Stimulated activated naive B cell treated with anti-CD40 and anti-IgM and Interleukin-4, amounts not matched to agents 10 μg/mL and 1 μg/mL and 100 μg/mL, for 72 hours (primary cell): ENCODE results near the gene NUP210.
A peak's percentile ranks its signal among the peaks of the same experiment; 100 is the strongest.

ENCODE experiments used
- ATAC-seq, 2 donors: fragments of 150-1000 bp; cut with Tn5 transposase; replicated peaks; 2 replicates each; pipeline ENCODE4 v1.10.0; 2021; ENCODE audit warnings: moderate library complexity in 1 of 2
- DNase-seq: peaks from one replicate; pipeline ENCODE4 v3.0.0; 2021
- H3K27ac Mint-ChIP-seq: one replicate; pipeline ENCODE4 v1.8.0; 2022; ENCODE audit warnings: mild to moderate bottlenecking, mixed read lengths
- H3K27me3 Mint-ChIP-seq, 2 donors: one replicate each; pipeline ENCODE4 v1.8.0; 2022; ENCODE audit warnings: mixed read lengths in 2 of 2
- H3K36me3 Mint-ChIP-seq, 2 donors: one replicate each; pipeline ENCODE4 v1.8.0; 2022; ENCODE audit warnings: mixed read lengths in 2 of 2, mild to moderate bottlenecking in 1 of 2
- H3K4me1 Mint-ChIP-seq, 2 donors: one replicate each; pipeline ENCODE4 v1.8.0; 2022; ENCODE audit warnings: mixed read lengths in 2 of 2, mild to moderate bottlenecking in 1 of 2
- H3K4me3 Mint-ChIP-seq, 2 donors: one replicate each; pipeline ENCODE4 v1.8.0; 2022; ENCODE audit warnings: mild to moderate bottlenecking in 2 of 2, mixed read lengths in 2 of 2, moderate library complexity in 1 of 2
- H3K9me3 Mint-ChIP-seq, 2 donors: one replicate each; pipeline ENCODE4 v1.8.0; 2022; ENCODE audit warnings: mixed read lengths in 2 of 2, mild to moderate bottlenecking in 1 of 2

NUP210 gene

GRCh38 chr3:13368834-13369233 lies 51.3 kb downstream of the NUP210 start:
- no peaks in the 10 kb centered on the region for H3K9me3 Mint-ChIP-seq
- peaks cover 0 to 4% of the 10 kb centered on the region in 2 donors for H3K4me1 Mint-ChIP-seq
- ATAC-seq (no peak), DNase-seq (no peak)
- H3K27ac Mint-ChIP-seq, result no peak overlapping the region
- H3K27me3 Mint-ChIP-seq, result no peaks in the 10 kb centered on the region
- H3K4me3 Mint-ChIP-seq, result no peak overlapping the region
- peaks cover 55 to 65% of the 10 kb centered on the region in 2 donors for H3K36me3 Mint-ChIP-seq

GRCh38 chr3:13367728-13368127 lies 52.4 kb downstream of the NUP210 start:
- Mint-ChIP-seq H3K9me3 (no peaks in the 10 kb centered on the region), H3K27ac (no peak overlapping the region), H3K36me3 (peaks cover 57 to 76% of the 10 kb centered on the region in 2 donors)

GRCh38 chr3:13365390-13366379 lies 54.4 kb downstream of the NUP210 start:
- Mint-ChIP-seq H3K4me1 (no peaks in the 10 kb centered on the region), H3K27ac (peak overlapping the region; percentile 10), H3K36me3 (peaks cover 54 to 76% of the 10 kb centered on the region in 2 donors), H3K4me3 (no peak overlapping the region), H3K9me3 (no peaks in the 10 kb centered on the region), H3K27me3 (no peaks in the 10 kb centered on the region)
- DNase-seq (no peak), ATAC-seq (no peak)

More at GRCh38 chr3:13367728-13368127, 52.4 kb downstream of the NUP210 start:
- no peak for DNase-seq
- Mint-ChIP-seq H3K27me3 (no peaks in the 10 kb centered on the region), H3K4me1 (peaks cover 0 to 4% of the 10 kb centered on the region in 2 donors), H3K4me3 (no peak overlapping the region)
- ATAC-seq, result no peak

- ATAC-seq (no peak), DNase-seq (no peak)
- H3K4me3 Mint-ChIP-seq, result no peak overlapping the region
- H3K4me1 Mint-ChIP-seq, result no peaks in the 10 kb centered on the region
- peaks cover 52 to 73% of the 10 kb centered on the region in 2 donors for H3K36me3 Mint-ChIP-seq
- no peak overlapping the region for H3K27ac Mint-ChIP-seq
- no peaks in the 10 kb centered on the region for H3K9me3 Mint-ChIP-seq
- H3K27me3 Mint-ChIP-seq, result no peaks in the 10 kb centered on the region
Observed at GRCh38 chr3:13364602-13365271, 55.4 kb downstream of the NUP210 start.

GRCh38 chr3:13362551-13362950 lies 57.6 kb downstream of the NUP210 start:
- peaks cover 55 to 76% of the 10 kb centered on the region in 2 donors for H3K36me3 Mint-ChIP-seq

GRCh38 chr3:13359916-13360315 lies 60.2 kb downstream of the NUP210 start:
- Mint-ChIP-seq H3K9me3 (no peaks in the 10 kb centered on the region), H3K27ac (no peak overlapping the region), H3K27me3 (no peaks in the 10 kb centered on the region), H3K4me1 (peaks cover 5% of the 10 kb centered on the region in 2 donors), H3K36me3 (peaks cover 56 to 82% of the 10 kb centered on the region in 2 donors), H3K4me3 (no peak overlapping the region)
- no peak for DNase-seq
- no peak for ATAC-seq

More at GRCh38 chr3:13362551-13362950, 57.6 kb downstream of the NUP210 start:
- Mint-ChIP-seq H3K4me1 (no peaks in the 10 kb centered on the region), H3K27ac (peak overlapping the region; percentile 60), H3K9me3 (no peaks in the 10 kb centered on the region), H3K27me3 (no peaks in the 10 kb centered on the region), H3K4me3 (no peak overlapping the region)
- ATAC-seq (no peak), DNase-seq (no peak)

- H3K27me3 Mint-ChIP-seq, result no peaks in the 10 kb centered on the region
- DNase-seq (no peak), ATAC-seq (no peak)
- H3K4me3 Mint-ChIP-seq, result no peak overlapping the region
- H3K4me1 Mint-ChIP-seq, result peaks cover 10 to 18% of the 10 kb centered on the region in 2 donors
- no peaks in the 10 kb centered on the region for H3K9me3 Mint-ChIP-seq
- H3K36me3 Mint-ChIP-seq, result peaks cover 58 to 87% of the 10 kb centered on the region in 2 donors
- H3K27ac Mint-ChIP-seq, result no peak overlapping the region
Observed at GRCh38 chr3:13358643-13359042, 61.5 kb downstream of the NUP210 start.

- Mint-ChIP-seq H3K4me3 (no peak overlapping the region), H3K9me3 (no peaks in the 10 kb centered on the region), H3K27ac (peak overlapping the region; percentile 15), H3K4me1 (peaks cover 16 to 24% of the 10 kb centered on the region in 2 donors), H3K27me3 (no peaks in the 10 kb centered on the region), H3K36me3 (peaks cover 63 to 87% of the 10 kb centered on the region in 2 donors)
- ATAC-seq (no peak), DNase-seq (no peak)
Observed at GRCh38 chr3:13358051-13358450, 62.1 kb downstream of the NUP210 start.

GRCh38 chr3:13357074-13357473 lies 63.0 kb downstream of the NUP210 start:
- H3K27ac Mint-ChIP-seq, result no peak overlapping the region
- peaks cover 23 to 32% of the 10 kb centered on the region in 2 donors for H3K4me1 Mint-ChIP-seq
- H3K4me3 Mint-ChIP-seq, result no peak overlapping the region
- no peaks in the 10 kb centered on the region for H3K9me3 Mint-ChIP-seq
- no peak for DNase-seq
- no peaks in the 10 kb centered on the region for H3K27me3 Mint-ChIP-seq
- no peak for ATAC-seq
- H3K36me3 Mint-ChIP-seq, result peaks cover 65 to 88% of the 10 kb centered on the region in 2 donors

GRCh38 chr3:13353936-13354542 lies 66.1 kb downstream of the NUP210 start:
- no peak for DNase-seq
- Mint-ChIP-seq H3K4me3 (peak overlapping the region in 1 of 2 donors; percentile 4), H3K4me1 (peaks cover 30 to 43% of the 10 kb centered on the region in 2 donors), H3K36me3 (peaks cover 70 to 80% of the 10 kb centered on the region in 2 donors), H3K9me3 (no peaks in the 10 kb centered on the region), H3K27ac (peak overlapping the region; percentile 73), H3K27me3 (no peaks in the 10 kb centered on the region)
- no peak for ATAC-seq

GRCh38 chr3:13353506-13353905 lies 66.6 kb downstream of the NUP210 start:
- H3K4me3 Mint-ChIP-seq, result no peak overlapping the region
- no peaks in the 10 kb centered on the region for H3K9me3 Mint-ChIP-seq
- no peak for DNase-seq
- H3K36me3 Mint-ChIP-seq, result peaks cover 69 to 76% of the 10 kb centered on the region in 2 donors
- peak overlapping the region; percentile 73 for H3K27ac Mint-ChIP-seq
- no peaks in the 10 kb centered on the region for H3K27me3 Mint-ChIP-seq
- H3K4me1 Mint-ChIP-seq, result peaks cover 32 to 47% of the 10 kb centered on the region in 2 donors
- no peak for ATAC-seq

GRCh38 chr3:13352621-13353131 lies 67.4 kb downstream of the NUP210 start:
- Mint-ChIP-seq H3K27me3 (no peaks in the 10 kb centered on the region), H3K36me3 (peaks cover 66 to 77% of the 10 kb centered on the region in 2 donors), H3K4me3 (no peak overlapping the region), H3K27ac (peak overlapping the region; percentile 91), H3K4me1 (peaks cover 33 to 53% of the 10 kb centered on the region in 2 donors), H3K9me3 (no peaks in the 10 kb centered on the region)
- ATAC-seq (peak; percentile 70 to 76), DNase-seq (no peak)

GRCh38 chr3:13349823-13350222 lies 70.3 kb downstream of the NUP210 start:
- no peaks in the 10 kb centered on the region for H3K27me3 Mint-ChIP-seq
- H3K4me1 Mint-ChIP-seq, result peaks cover 39 to 61% of the 10 kb centered on the region in 2 donors
- H3K9me3 Mint-ChIP-seq, result no peaks in the 10 kb centered on the region
- H3K27ac Mint-ChIP-seq, result peak overlapping the region; percentile 81
- no peak for DNase-seq
- no peak for ATAC-seq
- no peak overlapping the region for H3K4me3 Mint-ChIP-seq
- peaks cover 64 to 76% of the 10 kb centered on the region in 2 donors for H3K36me3 Mint-ChIP-seq
